K562 (cell line): Measurements from ENCODE around the gene METTL18. TPM values are rescaled to one million over a fixed set of nuclear protein-coding genes. Genes with fewer than 3 reads are reported as not detected.

Source experiments
- ATAC-seq: fragments of 200-7000 bp; cut with Tn5 transposase; 3 replicates; pipeline ENCODE4 v1.9.1; 2020; ENCODE audit warnings: moderate library complexity
- BruUV-seq: library from RNA; stranded (reverse); fragments of 400-500 nt; replicated peaks from 2 replicates; lab custom pipeline; 2021; lab: Mats Ljungman, UMichigan
- CTCF ChIA-PET: fragments of 300-600 bp; formaldehyde crosslinking; extraction: SDS; loops from one replicate; lab custom pipeline; 2021; ENCODE audit warnings: low intra/inter-chr PET ratio; lab: Yijun Ruan, JAX
- POLR2A ChIA-PET: fragments of 300-600, 350-650 bp; sonication (Branson Sonifier 250); formaldehyde crosslinking; extraction: SDS; loops from one replicate; lab custom pipeline; 2021; ENCODE audit warnings: antibody characterized with exemption, inconsistent platforms; lab: Yijun Ruan, JAX
- DNase-seq, 4 experiments: peaks; one replicate each; pipeline versions ENCODE4 v3.0.0 to v3.0.0-alpha.2; 2011 to 2018; ENCODE audit warnings: low spot score in 3 of 4, mixed read lengths in 3 of 4; ENCODE audit errors: extremely low read depth in 1 of 4
- FAIRE-seq: peaks from 2 replicates; lab custom pipeline; 2011; peaks lifted over from hg19 to GRCh38; lab: Jason Lieb, UNC
- H2AFZ ChIP-seq: 2 replicates; pipeline ENCODE4 v1.6.0; 2011; ENCODE audit warnings: low read depth, low read length, control low read depth, inconsistent platforms
- H3K27ac ChIP-seq: fragments of 200-600 bp; 3 replicates; pipeline ENCODE4 v1.8.0; 2011; ENCODE audit warnings: low read depth, mild to moderate bottlenecking, control low read depth, inconsistent platforms, low read length, moderate library complexity, mixed read lengths; ENCODE audit errors: extremely low read depth
- H3K27me3 ChIP-seq, 2 experiments: fragments of 300-600 bp in 1 of 2; 2 replicates in 1 of 2; 3 replicates in 1 of 2; pipeline versions ENCODE4 v1.6.0 to v1.8.0; 2011; ENCODE audit warnings: inconsistent platforms in 2 of 2, low read length in 2 of 2, mild to moderate bottlenecking in 1 of 2, mixed read lengths in 1 of 2, moderate library complexity in 1 of 2; ENCODE audit not compliant: control insufficient read depth in 2 of 2, insufficient read depth in 2 of 2
- H3K36me3 ChIP-seq: fragments of 300-600 bp; 3 replicates; pipeline ENCODE4 v1.8.0; 2011; ENCODE audit warnings: mild to moderate bottlenecking, low read length, inconsistent platforms; ENCODE audit not compliant: control insufficient read depth, insufficient read depth
- H3K4me1 ChIP-seq, 2 experiments: fragments of 200-600 bp in 1 of 2; replicated peaks in 1 of 2; 2 replicates in 1 of 2; 3 replicates in 1 of 2; pipeline versions ENCODE4 v1.5.1 to v1.8.0; 2011; ENCODE audit warnings: inconsistent platforms in 2 of 2, low read length in 2 of 2, mild to moderate bottlenecking in 1 of 2, mixed read lengths in 1 of 2, moderate library complexity in 1 of 2; ENCODE audit not compliant: control insufficient read depth in 2 of 2, insufficient read depth in 2 of 2
- H3K4me2 ChIP-seq: 2 replicates; pipeline ENCODE4 v1.6.1; 2011; ENCODE audit warnings: low read length, control low read depth, inconsistent platforms, mixed read lengths; ENCODE audit not compliant: insufficient read depth
- H3K4me3 ChIP-seq: fragments of 200-600 bp; sonication (generic), shearing (Covaris generic); 2 replicates; pipeline ENCODE4 v1.5.1; 2016; ENCODE audit warnings: control low read depth, inconsistent platforms
- H3K79me2 ChIP-seq: fragments of 200-600 bp; 3 replicates; pipeline ENCODE4 v1.8.0; 2011; ENCODE audit warnings: low read length, inconsistent platforms; ENCODE audit not compliant: control insufficient read depth, insufficient read depth
- H3K9ac ChIP-seq, 2 experiments: 2 replicates each; pipeline versions ENCODE4 v1.6.0 to v1.6.1; 2011; ENCODE audit warnings: low read depth in 2 of 2, low read length in 2 of 2, control low read depth in 1 of 2, inconsistent platforms in 1 of 2, mild to moderate bottlenecking in 1 of 2, mixed read lengths in 1 of 2; ENCODE audit not compliant: insufficient read depth in 1 of 2
- H3K9me1 ChIP-seq: one replicate; pipeline ENCODE4 v1.6.0; 2011; ENCODE audit warnings: inconsistent platforms, mild to moderate bottlenecking, low read length, moderate library complexity; ENCODE audit not compliant: control insufficient read depth, insufficient read depth
- H3K9me3 ChIP-seq: replicated peaks from 2 replicates; pipeline ENCODE4 v1.5.1; 2011; ENCODE audit warnings: low read depth, low read length, inconsistent platforms; ENCODE audit not compliant: control insufficient read depth, insufficient read depth
- H4K20me1 ChIP-seq: replicated peaks from 2 replicates; pipeline ENCODE4 v1.6.1; 2011; ENCODE audit warnings: low read length, inconsistent platforms, mixed read lengths; ENCODE audit not compliant: control insufficient read depth, insufficient read depth
- MAFK ChIP-seq: IDR thresholded peaks from 2 replicates; pipeline ENCODE4 v1.6.1; 2011; ENCODE audit warnings: low read length, improper control_type of control experiment
- MAX ChIP-seq: sonication (generic); formaldehyde crosslinking; IDR thresholded peaks from 2 replicates; pipeline ENCODE4 v1.9.0; 2022; ENCODE audit warnings: mild to moderate bottlenecking, missing genetic modification reagents
- PPARD ChIP-seq: fragments of 250-450 bp; sonication (Bioruptor Pico); IDR thresholded peaks from 2 replicates; pipeline ENCODE4 v1.8.0; 2022; ENCODE audit warnings: inconsistent platforms, mild to moderate bottlenecking, moderate library complexity
- RBM15 ChIP-seq: fragments of 200-400 bp; formaldehyde crosslinking; IDR thresholded peaks from 2 replicates; pipeline ENCODE4 v1.6.1; 2018; ENCODE audit warnings: mild to moderate bottlenecking, low read length, moderate library complexity; ENCODE audit not compliant: insufficient read depth
- SLC30A9 ChIP-seq: fragments of 250-450 bp; sonication (Bioruptor Pico); IDR thresholded peaks from 2 replicates; pipeline ENCODE4 v1.8.0; 2022; ENCODE audit warnings: mild to moderate bottlenecking, moderate library complexity
- ZMIZ1 ChIP-seq, 2 experiments: fragments of 150-350 bp in 1 of 2; IDR thresholded peaks; 2 replicates each; pipeline ENCODE4 v1.6.1; 2012 to 2016; ENCODE audit warnings: low read depth in 2 of 2, low read length in 2 of 2, mild to moderate bottlenecking in 1 of 2, moderate library complexity in 1 of 2
- ZNF146 ChIP-seq: IDR thresholded peaks from one replicate; pipeline ENCODE4 v1.6.1; 2018; ENCODE audit warnings: missing compliant biosample characterization; ENCODE audit not compliant: unreplicated experiment
- ZNF232 ChIP-seq: sonication (generic); formaldehyde crosslinking; IDR thresholded peaks from 2 replicates; pipeline ENCODE4 v1.8.0; 2022; ENCODE audit warnings: mild to moderate bottlenecking, missing genetic modification reagents
- ZNF239 ChIP-seq: fragments of 250-450 bp; sonication (Bioruptor Pico); IDR thresholded peaks from 2 replicates; pipeline ENCODE4 v1.4.0; 2020; ENCODE audit warnings: mild to moderate bottlenecking
- ZNF445 ChIP-seq: fragments of 250-450 bp; sonication (Bioruptor Pico); IDR thresholded peaks from 2 replicates; pipeline ENCODE4 v1.4.0; 2020; ENCODE audit warnings: low read depth, mild to moderate bottlenecking, moderate library complexity
- ZZZ3 ChIP-seq: fragments of 450-650 bp; IDR thresholded peaks from 2 replicates; pipeline ENCODE4 v1.6.1; 2016; ENCODE audit warnings: antibody characterized with exemption, mild to moderate bottlenecking, moderate library complexity
- in situ Hi-C: fragments of 300-500 bp; cut with MboI; formaldehyde crosslinking; loops from 4 replicates; pipeline ENCODE4 v1.15.0; 2018; ENCODE audit warnings: inconsistent platforms, mixed read lengths
- intact Hi-C: fragments of 100-400 bp; cut with micrococcal nuclease; formaldehyde crosslinking; loops from 2 replicates; pipeline ENCODE4 v1.14.2; 2022
- polyA plus RNA-seq, 8 experiments: library from polyadenylated mRNA; depleted of rRNA in 4 of 8; stranded (reverse) in 5 of 8; unstranded in 3 of 8; fragments of >200 nt; fragmentation: Nextera tagmentation in 2 of 8; fragmentation: Illumina TruSeq in 1 of 8; extraction: Ambion mirVana in 2 of 8; extraction: Trizol in 1 of 8; gene quantifications; 2 replicates each; pipeline versions ENCODE4 v1.2.1 to v1.2.3, GENCODE V29; 2011 to 2014; ENCODE audit warnings: inconsistent platforms in 1 of 8, missing spikeins in 1 of 8
- total RNA-seq, 7 experiments: library from RNA; depleted of rRNA in 6 of 7; stranded (reverse); fragments of >200 nt in 6 of 7; fragmentation: Illumina TruSeq in 2 of 7; extraction: Trizol in 2 of 7; gene quantifications; 2 replicates each; pipeline versions ENCODE4 v1.2.1 to v1.2.3, GENCODE V29; 2011 to 2021; ENCODE audit warnings: low replicate concordance in 1 of 7

METTL18 gene
- total and polyA plus RNA-seq, 9 of the 15 experiments (the other 6 are each of a cell fraction or from before 2014, with no cell fraction given): 9.5 to 40.2 (median 14.7) TPM

GRCh38 chr1:169804941-169805340, 10.2 kb upstream of the METTL18 start (continued):
- TF ChIP-seq ZZZ3 (no peak), ZNF146 (CRISPR knock-in tag) (no peak), ZNF232 (no peak), ZNF445 (CRISPR knock-in tag) (no peak)

GRCh38 chr1:169802888-169803287, 8.2 kb upstream of the METTL18 start:
- no peak for TF ChIP-seq ZNF239
- no peak for TF ChIP-seq ZNF232
- no peak for TF ChIP-seq MAFK
- no peak for TF ChIP-seq PPARD (CRISPR knock-in tag)
- TF ChIP-seq SLC30A9 (CRISPR knock-in tag): no peak
- TF ChIP-seq ZMIZ1 (IDR thresholded peaks at IDR 0.05; ENCODE audit: low read depth in 2 of 2, low read length in 2 of 2): no peak
- no peak for TF ChIP-seq RBM15
- TF ChIP-seq MAX (CRISPR knock-in tag): no peak
- Histone ChIP-seq H3K9ac (no peak overlapping the region), H3K9me1 (no peaks in the 10 kb centered on the region), H3K79me2 (peaks cover 7% of the 10 kb centered on the region; the same call in 2 of the 3 replicates), H4K20me1 (no peaks in the 10 kb centered on the region), H3K4me3 (no peak overlapping the region), H3K4me2 (no peak overlapping the region), H3K9me3 (no peaks in the 10 kb centered on the region), H3K4me1 (no peaks in the 10 kb centered on the region), H2AFZ (no peak overlapping the region), H3K27me3 (no peaks in the 10 kb centered on the region), H3K36me3 (peaks cover 80% of the 10 kb centered on the region), H3K27ac (no peak overlapping the region)
- ChIA-PET POLR2A (interaction anchor here (0.5 kb wide), 1 partner anchor 198 kb away, joined by 3 read pairs; no protein-coding TSS in a partner anchor), CTCF (no interaction called here)
- FAIRE-seq (no peak), ATAC-seq (no peak), DNase-seq (no peak)
- BruUV-seq: no TSS peak
- in situ Hi-C loops: loop anchor here (10.0 kb wide), 1 partner anchor 248 kb away; no protein-coding TSS in a partner anchor
- intact Hi-C loops: loop anchor here (10.0 kb wide), 1 partner anchor 338 kb away; no protein-coding TSS in a partner anchor
